ENCODE measurements around the gene SLC9A9. TPM values are rescaled to one million over a fixed set of nuclear protein-coding genes. Genes with fewer than 3 reads are reported as not detected.
"Not testable (repeated sequence)": the region's sequence is repeated elsewhere in the genome, so short reads cannot be mapped to it uniquely, and the experiment has no call there.

The SLC9A9 gene
- total RNA-seq, 1 experiment from 2014 or later = not detected

DNA sequence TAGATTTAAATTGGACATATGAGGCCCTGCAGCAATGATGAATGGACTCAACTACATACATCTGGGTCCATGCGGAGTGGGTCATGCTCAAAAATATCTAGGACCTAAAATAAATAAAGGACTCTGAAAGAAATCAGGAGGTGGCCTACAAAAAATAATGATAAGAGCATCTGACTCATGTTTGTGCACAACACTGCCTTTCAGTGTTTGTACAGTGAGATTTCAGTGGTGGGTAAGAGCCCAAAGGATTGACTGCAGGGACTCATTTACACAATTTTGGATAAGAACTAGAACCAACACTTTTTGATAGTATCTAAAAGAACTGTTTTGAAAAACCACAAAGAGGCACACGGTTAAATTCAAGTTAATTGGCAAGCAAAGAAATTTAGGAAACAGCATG lies 285.5 kb downstream of the SLC9A9 start:
- DNase-seq (ENCODE audit: low read depth) = no peak

DNA sequence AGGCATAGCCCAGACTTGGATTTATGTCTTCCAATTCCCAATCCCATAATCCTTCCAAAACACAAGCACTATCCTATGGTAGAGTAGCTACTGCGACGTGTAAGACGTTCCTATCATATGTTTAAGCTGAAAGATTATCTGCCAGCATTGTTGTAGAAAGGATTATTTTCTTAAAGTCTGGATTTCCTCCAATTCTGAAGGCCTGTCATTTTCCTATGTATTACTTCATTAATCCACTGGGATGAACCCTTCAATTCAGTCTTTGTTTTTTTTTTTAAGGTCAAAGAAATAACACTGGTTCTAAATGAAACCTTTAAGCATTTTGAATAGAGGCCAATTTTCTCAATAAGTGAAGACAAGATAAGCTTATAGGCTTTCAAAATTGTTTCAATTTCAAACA lies 289.0 kb downstream of the SLC9A9 start:
- no peak for DNase-seq (ENCODE audit: low read depth)

DNA sequence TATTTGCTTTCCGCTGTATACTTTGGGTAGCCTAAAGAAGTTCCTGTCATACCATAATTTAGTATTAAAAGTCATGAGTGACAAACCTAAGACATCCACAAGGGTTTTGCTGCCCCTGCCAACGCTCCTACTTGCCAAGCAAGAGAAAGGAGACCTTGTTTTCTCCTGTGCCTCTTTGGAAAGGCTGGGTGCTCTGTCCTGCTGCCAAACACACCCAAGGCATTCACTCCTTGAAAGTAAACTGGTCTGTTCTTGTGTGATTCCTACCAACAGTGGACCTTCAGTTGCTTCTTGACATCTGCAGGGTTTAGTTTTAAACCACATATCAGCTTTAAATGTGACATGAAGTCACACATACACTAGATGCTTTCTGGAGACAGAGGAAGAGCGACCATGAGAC lies 295.4 kb downstream of the SLC9A9 start:
- no peak for DNase-seq (ENCODE audit: low read depth)

DNA sequence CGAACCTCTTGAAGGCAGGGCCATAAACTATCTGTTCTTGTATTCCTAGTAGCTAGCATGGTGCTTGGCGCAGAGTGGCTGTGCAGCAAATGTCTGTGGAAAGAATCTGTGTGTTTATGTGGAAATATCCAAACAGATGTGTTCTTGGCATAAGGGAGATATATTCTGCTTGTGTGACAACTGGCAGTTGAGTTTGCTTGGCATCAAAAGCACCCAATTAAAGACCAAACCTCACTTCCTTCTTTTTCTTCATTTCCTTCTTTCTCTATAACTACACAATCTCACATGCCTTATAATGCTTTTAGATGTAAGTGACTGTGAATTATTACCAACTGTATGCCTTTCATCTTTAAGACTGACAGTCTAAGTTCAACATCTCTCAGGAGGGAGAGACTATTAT lies 296.5 kb downstream of the SLC9A9 start:
- DNase-seq (ENCODE audit: low read depth) = no peak

DNA sequence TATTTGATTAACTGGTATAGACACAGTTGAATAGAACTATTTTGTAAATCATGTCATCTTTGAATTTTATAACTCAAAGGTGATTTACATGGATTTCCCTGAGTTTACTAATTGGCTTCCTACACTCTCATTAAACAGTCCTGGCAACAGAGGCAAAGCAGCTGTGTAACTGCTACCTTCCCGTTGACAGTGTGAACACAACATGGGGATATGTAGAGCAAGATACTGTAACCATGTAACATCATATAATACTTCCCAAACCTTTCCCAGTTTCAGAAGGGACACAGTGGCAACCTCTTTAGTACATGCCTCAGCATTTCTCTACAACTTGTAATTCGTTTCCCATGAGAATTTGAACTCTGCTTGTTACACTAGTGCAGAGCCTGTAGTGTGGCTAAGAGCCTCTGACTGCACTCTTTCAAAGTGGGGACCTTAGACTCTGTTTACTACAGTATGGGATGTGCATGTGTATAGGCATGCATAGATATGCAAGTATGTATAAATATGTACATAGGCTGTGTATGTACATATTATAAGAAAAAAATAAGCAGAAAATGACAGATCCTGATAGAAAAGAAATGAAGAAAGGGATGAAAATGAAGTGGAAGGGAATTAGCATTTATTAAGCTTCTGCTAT lies 299.3 kb downstream of the SLC9A9 start:
- no peak for DNase-seq (ENCODE audit: low read depth)

DNA sequence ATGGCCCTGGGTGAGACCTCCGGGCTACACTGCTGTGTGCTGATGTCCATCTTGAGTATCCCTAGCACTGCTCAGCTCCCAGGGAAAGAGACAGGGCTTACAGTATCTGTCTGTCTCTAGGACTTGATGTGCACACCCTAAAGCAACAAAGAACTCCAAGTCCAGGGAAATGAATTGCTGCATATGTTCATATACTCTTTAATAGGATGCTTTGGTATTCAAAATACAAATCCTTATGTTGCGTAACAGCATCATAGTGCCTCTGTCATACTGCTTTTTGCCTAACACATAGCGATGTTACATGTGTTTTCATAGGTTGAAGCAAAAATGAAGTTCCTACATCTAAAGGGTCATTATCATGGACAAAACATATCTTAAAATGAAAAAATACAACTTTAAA lies 299.9 kb downstream of the SLC9A9 start:
- no peak for DNase-seq (ENCODE audit: low read depth)

DNA sequence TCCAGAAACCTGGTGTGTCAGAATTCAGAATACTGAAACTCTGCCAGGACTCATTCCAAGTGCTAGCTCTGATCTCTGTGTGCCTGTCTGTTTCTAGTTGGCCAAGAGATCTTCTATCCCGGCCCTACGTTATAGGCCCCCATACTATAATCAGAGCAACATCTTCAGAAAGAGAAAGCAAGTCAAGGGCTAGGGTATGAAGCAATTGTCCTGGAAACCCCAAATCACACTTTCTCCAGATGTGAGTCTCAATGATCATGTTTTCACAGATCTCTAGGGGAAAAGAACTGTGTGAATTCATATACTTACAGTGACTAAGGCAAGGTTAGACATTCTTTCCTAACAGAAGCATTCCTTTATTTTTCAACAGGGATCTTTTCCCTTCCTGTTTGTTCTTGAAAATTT lies 309.7 kb downstream of the SLC9A9 start:
- DNase-seq (ENCODE audit: low read depth) = no peak

DNA sequence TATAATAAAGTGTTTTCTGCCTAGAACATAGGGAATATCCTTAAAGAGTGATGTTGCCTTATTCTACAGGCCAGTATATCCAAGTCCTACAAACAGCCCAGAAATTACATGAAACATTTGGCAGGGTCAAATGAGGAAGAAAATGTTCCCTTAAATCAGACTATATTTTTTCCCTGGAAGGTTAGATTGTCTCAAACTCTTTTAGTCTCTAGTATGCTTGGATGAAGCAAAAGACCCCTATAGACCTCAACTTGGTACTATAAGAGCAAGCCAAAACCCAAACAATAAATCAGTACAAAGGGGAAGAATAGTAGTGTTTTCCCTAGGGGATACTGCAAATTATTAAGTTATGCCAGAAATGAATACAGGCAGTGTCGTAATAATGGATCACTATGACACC lies 310.2 kb downstream of the SLC9A9 start:
- DNase-seq (ENCODE audit: low read depth) = no peak

DNA sequence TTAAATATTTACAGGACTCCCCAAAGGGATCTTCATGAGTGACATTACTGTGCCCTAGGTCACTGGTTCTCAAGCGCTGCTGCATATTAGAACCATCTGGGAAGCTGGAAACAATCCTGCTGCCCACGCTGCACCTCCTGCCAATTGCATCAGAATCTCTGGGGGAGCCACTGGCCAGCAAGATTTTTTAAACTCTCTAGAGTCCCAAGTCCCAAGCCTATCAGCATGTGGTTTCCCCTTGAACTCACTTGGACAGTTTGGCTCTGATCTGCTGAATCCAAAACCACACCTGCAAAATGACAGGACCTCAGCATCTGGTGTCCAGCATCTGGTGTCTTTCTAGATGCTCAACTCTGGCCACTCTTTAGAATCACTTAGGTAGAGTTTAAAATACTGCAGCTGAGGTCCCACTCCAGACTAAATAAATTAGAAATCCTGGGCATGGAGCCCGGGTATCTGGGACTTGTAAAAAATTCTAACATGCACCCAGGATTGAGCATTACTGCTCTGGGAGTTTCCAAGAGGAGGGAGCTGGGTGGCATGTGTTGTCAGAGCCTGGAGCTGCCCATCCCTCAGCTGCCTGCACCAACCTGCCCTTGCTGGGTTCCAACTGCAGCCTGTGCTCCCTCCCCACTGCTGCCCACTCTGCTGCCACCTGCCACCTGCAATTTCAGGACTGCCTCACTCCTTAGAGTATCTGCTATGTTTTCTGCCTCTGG lies 311.3 kb downstream of the SLC9A9 start:
- no peak for DNase-seq (ENCODE audit: low read depth)

DNA sequence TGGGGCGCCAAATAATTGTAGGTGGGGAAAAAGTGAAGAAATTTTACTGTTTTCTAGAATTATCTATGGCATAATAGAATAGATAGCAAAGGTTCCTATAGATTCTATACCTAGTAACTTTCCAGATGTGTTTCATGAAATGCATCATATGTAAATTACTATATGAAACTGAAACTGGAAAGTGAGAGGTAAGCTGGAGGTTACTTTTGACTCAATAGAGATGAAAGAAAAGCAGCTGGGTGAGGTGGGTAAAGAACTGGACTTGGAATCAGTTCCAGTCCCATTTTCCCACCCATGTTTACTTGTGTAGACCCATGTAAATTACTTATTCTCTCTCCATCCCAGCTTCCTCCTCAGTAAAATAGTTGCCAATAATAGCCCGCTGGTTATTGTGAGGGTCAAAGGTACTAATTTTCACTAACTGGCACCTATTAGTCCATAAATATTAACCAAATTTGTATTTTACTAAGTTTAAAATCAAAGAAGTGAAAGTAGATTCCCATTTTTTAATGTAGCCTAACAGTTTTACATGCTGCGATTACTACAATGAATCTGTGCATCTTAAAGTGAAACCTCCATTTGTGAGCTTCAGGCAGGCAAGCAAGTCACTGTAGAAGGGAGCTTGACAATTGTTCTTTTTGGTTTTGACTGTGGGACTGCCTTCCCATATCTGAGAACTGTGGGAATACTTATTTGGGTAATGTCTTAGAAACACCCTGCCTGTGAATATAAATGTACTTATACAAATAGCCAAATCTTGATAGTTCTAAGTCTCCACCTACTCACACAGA lies 312.1 kb downstream of the SLC9A9 start:
- no peak for DNase-seq (ENCODE audit: low read depth)

DNA sequence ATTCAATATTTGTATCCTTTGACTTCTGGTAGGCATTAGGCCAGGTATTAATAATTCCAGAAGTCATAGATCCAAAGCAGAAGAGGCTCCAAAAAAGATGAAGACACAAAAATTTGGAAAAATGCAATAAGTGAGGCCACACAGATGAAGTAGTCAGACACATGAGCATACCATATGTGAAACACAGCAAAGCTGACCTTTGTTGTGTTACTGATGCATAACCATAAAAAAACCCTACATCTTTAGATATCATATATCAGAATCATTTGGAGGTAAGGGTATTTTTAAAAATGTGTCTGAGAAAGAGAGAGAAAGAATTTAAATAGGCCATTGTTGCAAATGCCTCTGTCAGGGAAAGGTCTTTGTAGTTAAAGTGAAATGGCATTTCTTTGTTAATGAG lies 314.9 kb downstream of the SLC9A9 start:
- no peak for DNase-seq (ENCODE audit: low read depth)

DNA sequence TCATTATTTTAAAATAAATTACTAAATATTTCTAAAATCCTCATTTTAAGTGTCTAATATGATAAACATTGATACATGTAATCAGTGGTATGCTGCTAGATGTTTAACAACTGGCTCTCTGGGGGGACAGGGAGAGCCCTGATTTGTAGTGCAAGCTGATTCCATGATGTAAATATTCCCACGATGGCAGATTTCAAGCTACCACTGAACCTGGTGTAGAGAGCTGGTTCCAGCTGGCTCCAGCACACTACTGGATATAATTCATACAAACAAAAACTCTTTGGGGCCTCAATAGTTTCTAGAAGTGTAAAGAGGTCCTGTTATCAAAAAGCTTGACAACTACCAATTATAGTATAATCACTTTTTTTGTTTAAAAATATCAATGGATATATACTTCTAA lies 316.2 kb downstream of the SLC9A9 start:
- DNase-seq (ENCODE audit: low read depth) = no peak

DNA sequence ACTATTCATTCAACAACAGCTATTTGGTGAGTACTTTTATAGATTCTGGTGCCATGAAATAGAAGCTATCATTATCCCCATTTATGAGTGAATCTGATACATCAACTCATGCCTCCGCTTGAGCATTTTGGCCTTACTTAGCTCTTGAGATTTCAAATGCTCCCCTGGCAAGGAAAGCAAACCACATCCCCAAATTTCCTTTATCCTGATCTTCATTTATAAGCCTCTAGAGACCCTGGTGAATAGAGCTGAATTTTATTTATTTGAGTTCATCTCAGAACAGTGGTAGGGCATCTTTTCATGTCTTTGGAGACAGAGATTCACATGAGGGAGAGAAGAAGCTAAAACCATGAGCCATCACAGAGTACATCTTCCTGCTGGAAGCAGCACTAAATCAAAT lies 317.2 kb downstream of the SLC9A9 start:
- no peak for DNase-seq (ENCODE audit: low read depth)

DNA sequence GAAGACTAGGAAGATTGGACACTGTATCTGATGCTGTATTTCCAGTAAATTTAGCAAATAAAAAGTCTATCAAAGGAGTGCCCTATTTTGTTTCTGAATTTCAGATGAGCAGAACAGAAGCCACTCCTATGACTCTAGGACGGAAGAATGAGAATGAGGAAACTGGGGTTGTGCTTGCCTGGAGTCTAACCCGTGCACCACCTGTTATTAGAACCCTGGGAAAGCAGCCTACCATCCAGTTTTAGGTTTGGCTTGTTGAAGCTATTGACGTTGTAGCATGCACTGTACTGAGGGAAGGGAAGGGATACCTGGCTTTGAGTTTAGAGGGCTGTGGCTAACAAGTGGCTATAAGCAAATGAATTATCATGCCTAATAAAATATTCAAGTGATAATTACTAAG lies 318.5 kb downstream of the SLC9A9 start:
- no peak for DNase-seq (ENCODE audit: low read depth)

DNA sequence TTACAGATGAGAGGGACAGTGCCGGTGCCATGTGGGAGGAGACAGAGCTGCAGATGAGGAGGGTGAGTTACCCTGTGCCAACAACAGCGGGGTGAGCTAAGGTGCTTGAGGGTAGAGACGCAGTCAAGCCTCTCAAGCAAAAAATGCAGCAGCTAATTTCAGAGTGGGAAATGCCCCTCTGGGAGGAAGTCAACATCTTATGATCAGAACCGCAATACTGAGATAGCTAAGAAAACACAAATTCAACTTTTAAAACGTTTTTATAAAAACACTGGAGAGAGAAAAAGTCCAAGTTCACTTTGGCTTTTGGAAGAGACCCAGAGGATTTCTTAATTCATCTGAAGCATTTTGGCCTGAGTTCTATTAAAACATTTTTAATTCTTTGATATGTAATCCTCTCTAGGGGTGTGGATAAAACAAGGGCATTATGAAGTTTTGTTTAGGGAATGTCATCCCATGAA lies 319.2 kb downstream of the SLC9A9 start:
- DNase-seq (ENCODE audit: low read depth) = no peak

DNA sequence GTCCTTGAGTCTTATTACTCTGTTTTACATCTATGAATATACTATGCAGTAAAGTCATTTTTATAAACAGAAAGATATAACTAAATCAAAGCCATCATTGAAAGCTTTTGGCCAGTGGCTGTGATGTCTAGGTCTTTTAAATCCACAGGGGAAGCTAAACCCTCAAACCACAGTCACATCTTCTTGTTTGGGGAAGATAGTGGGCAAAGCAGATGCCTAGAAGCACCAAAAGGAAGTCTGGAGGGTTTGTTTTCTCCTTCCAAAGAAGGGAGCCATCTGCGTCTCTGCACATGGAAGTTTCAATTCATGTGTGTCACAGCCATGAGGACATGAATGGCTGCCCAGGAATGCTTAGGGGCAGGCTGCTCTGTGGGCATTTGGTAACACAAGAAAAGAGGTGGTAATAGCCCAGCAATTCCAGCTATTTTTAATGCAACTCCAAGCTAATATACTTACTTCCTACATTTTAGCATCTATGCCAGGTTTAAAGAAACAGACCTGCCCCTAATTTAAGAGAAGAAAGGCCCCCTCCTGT lies 322.2 kb downstream of the SLC9A9 start:
- no peak for DNase-seq (ENCODE audit: low read depth)

DNA sequence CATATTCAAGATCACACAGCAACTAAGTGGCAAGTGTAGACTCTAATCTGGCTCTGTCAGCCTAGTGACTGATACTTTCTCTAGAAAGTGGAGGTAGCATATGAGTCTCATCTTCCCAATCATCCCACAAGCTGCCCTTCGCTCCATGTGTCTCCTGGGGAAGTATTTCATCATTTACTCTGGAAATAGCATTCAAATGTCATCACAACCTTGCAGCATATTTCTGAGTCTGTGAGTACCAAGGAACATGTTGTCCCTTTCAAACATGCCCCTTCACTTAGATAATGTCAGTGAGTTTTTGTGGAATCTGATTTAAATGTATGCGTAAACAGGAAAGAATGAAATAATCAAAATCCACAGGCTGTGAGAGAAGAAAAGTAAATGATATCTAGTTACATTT lies 322.9 kb downstream of the SLC9A9 start:
- DNase-seq (ENCODE audit: low read depth) = no peak

DNA sequence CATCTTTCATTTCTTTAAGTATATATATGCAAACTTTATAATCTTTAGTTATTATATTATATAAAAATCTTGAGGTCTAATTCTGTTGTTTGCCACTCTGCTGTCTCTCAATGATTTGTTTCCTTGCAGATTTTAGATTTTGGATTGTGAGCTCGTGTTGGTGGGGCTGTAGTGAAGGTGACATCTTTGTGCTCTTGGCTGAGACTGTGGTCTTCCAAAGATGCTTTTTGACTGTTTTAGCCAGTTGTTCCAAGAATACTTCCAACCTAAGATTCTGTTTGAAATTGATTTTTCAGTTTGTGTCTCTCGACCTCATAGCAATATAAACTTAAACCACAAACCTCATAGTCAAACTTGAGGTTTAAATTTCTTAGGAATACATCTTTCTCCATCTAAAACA lies 326.5 kb downstream of the SLC9A9 start:
- DNase-seq (ENCODE audit: low read depth) = no peak

DNA sequence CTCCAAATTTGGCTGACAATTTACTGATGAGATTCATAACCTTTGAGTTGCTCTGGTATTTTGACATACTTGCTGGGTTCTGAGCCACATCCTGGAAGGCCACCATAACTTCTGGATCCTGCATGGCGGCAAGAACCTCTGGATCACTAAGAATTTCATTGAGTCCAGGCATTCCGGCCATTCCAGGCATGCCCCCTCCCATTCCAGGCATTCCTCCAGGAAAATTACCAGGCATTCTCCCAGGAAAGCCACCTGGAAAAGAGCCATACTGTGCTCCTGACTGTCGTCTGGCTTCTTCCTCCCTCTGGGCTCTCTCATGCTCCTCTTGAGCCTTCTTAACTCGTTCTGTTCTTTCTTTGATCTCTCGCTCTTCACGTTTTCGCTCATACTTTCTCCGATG lies 331.1 kb downstream of the SLC9A9 start:
- DNase-seq (ENCODE audit: low read depth) = not testable (repeated sequence)

DNA sequence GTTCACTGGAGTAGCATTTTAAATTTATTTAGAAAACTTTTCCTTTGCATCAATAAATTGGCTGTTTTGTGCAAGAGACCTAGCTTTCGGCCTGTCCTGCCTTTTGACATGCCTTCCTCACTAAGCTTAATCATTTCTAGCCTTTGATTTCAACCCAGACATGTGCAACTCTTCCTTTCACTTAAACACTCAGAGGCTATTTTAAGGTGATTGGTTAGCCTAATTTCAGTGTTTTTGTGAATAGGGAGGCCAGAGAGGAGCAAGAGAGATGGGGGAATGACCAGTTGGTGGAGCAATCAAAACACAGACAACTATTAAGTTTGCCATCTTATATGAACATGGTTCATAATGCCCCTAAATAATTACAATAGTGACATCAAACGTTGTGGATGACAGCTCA lies 333.4 kb downstream of the SLC9A9 start:
- no peak for DNase-seq (ENCODE audit: low read depth)

DNA sequence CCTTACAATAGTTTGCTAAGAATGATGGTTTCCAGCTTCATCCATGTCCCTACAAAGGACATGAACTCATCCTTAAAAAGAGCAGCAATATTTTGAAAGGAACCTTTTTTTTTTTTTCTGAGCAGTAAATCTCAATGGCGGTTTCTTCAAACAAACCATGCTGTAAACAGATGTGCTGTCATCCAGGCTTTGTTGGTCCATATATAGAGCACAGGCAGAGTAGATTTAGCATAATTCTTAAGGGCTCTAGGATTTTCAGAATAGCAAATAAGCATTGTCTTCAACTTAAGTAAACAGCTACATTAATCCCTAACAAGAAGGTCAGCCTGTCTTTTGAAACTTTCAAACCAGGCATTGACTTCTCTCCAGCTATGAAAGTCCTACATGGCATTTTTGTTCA lies 334.2 kb downstream of the SLC9A9 start:
- DNase-seq (ENCODE audit: low read depth) = no peak

DNA sequence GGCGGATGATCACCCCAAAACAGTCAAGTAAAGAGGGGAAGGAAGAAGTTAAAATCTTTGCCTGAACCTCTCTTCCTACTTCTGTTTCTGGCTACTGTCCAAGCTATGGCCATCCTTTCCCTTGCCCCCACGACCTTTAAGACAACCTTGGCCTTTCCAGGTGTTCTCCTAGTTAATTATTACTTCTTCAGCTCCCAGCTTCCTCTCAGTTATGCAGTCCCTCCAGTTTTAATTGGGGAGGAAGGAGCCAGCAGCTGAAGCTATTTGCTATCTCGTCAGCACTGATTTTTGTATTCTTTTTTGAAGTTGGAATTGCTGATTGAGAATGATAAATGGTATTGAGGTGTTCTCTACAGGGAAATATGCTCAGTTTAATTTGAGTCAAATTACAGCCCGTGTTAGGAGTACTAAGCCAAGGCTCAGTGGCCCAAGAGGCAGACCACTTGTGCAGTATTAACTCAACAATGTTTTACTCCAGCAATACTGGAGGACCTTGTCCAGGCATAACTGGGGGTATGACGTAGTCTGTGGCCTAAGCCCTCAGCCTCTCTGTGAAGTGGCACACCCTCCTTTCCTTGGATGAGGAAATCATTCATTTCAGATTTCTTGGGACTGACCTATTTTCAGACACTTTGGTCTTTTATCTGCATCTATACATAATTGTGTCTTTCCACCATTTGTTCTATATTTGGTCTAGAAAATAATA lies 336.9 kb downstream of the SLC9A9 start:
- no peak for DNase-seq (ENCODE audit: low read depth)

Data from Daoy (cell line).